Gastroesophageal sphincter (tissue), 3 donors: ENCODE measurements around the gene AFMID.

ENCODE experiments used
- CTCF ChIP-seq, 4 experiments: fragments of 200-600 bp in 2 of 4; fragments of 450-650 bp in 2 of 4; sonication (generic) in 1 of 4; IDR thresholded peaks; one replicate each; pipeline ENCODE4 v1.5.1; 2017 to 2019; ENCODE audit warnings: antibody characterized with exemption in 4 of 4, mild to moderate bottlenecking in 2 of 4, moderate library complexity in 2 of 4
- POLR2A ChIP-seq, 2 donors: fragments of 450-650 bp; IDR thresholded peaks; one replicate each; pipeline ENCODE4 v1.6.1; 2017; ENCODE audit warnings: antibody characterized with exemption in 2 of 2, mild to moderate bottlenecking in 2 of 2, moderate library complexity in 1 of 2
- POLR2AphosphoS5 ChIP-seq: sonication (generic); formaldehyde crosslinking; IDR thresholded peaks from one replicate; pipeline ENCODE4 v1.6.1; 2017; ENCODE audit warnings: antibody characterized with exemption

GRCh38 chr17:78197147-78197832 is 10.1 kb downstream of the AFMID start:
- TF ChIP-seq CTCF (IDR thresholded peaks at IDR 0.05) (no peak), POLR2A (IDR thresholded peaks at IDR 0.05) (no peak), POLR2AphosphoS5 (no peak)
